Smooth muscle cell (in vitro differentiated cells): ENCODE data around the gene CNOT6. TPM values are rescaled to one million over a fixed set of nuclear protein-coding genes. Genes with fewer than 3 reads are reported as not detected.

Experiments used
- DNase-seq: peaks from one replicate; lab custom pipeline; 2025; ENCODE audit not compliant: unreplicated experiment; lab: John Stamatoyannopoulos, UW
- H2AFZ ChIP-seq: fragments of 200-600 bp; sonication (generic); 2 replicates; pipeline ENCODE4 v1.6.0; 2016; ENCODE audit warnings: antibody characterized with exemption, low read depth, mild to moderate bottlenecking
- H3F3A ChIP-seq: fragments of 200-600 bp; sonication (generic); 2 replicates; pipeline ENCODE4 v1.6.0; 2017; ENCODE audit warnings: antibody characterized with exemption, low read depth
- H3K27ac ChIP-seq: fragments of 200-600 bp; sonication (generic); 2 replicates; pipeline ENCODE4 v1.5.1; 2016; ENCODE audit warnings: low read depth, mild to moderate bottlenecking
- H3K27me3 ChIP-seq: fragments of 200-600 bp; sonication (generic); 2 replicates; pipeline ENCODE4 v1.6.1; 2016; ENCODE audit warnings: low read depth, mild to moderate bottlenecking
- H3K36me3 ChIP-seq: fragments of 200-600 bp; sonication (generic); 2 replicates; pipeline ENCODE4 v1.5.1; 2016; ENCODE audit warnings: low read depth
- H3K4me1 ChIP-seq: fragments of 200-600 bp; sonication (generic); 2 replicates; pipeline ENCODE4 v1.5.1; 2016; ENCODE audit warnings: low read depth
- H3K4me2 ChIP-seq: fragments of 200-600 bp; sonication (generic); 2 replicates; pipeline ENCODE4 v1.6.0; 2016; ENCODE audit warnings: mild to moderate bottlenecking
- H3K4me3 ChIP-seq: fragments of 200-600 bp; sonication (generic); 2 replicates; pipeline ENCODE4 v1.5.1; 2016; ENCODE audit warnings: mild to moderate bottlenecking
- H3K79me2 ChIP-seq: fragments of 200-600 bp; sonication (generic); 2 replicates; pipeline ENCODE4 v1.6.0; 2016; ENCODE audit warnings: low read depth, mild to moderate bottlenecking
- H3K9ac ChIP-seq: fragments of 200-600 bp; sonication (generic); 2 replicates; pipeline ENCODE4 v1.6.0; 2016; ENCODE audit warnings: low read depth
- H3K9me3 ChIP-seq: fragments of 200-600 bp; sonication (generic); replicated peaks from 2 replicates; pipeline ENCODE4 v1.5.1; 2016; ENCODE audit warnings: low read depth
- H4K20me1 ChIP-seq: fragments of 200-600 bp; sonication (generic); 2 replicates; pipeline ENCODE4 v1.6.0; 2016; ENCODE audit warnings: low read depth
- WGBS: methylation state at CpG from one replicate; pipeline ENCODE4 v1.1.7; 2016; ENCODE audit warnings: low lambda C conversion rate; 5-methylcytosine and 5-hydroxymethylcytosine counted together
- polyA plus RNA-seq: library from polyadenylated mRNA; unstranded; fragments of >200 nt; fragmentation: Nextera tagmentation; extraction: Ambion mirVana; gene quantifications from 2 replicates; pipeline ENCODE4 v1.2.1, GENCODE V29; 2016
- total RNA-seq: library from RNA; depleted of rRNA; stranded (reverse); fragments of >200 nt; gene quantifications from 2 replicates; pipeline ENCODE4 v1.2.3, GENCODE V29; 2014
- TF ChIP-seq, protein P1 (sequence below): fragments of 200-600 bp; sonication (generic); IDR thresholded peaks from 2 replicates; pipeline ENCODE4 v1.5.1; 2017; ENCODE audit warnings: borderline replicate concordance, mild to moderate bottlenecking, antibody characterized with exemption; ENCODE audit not compliant: insufficient read depth, poor library complexity, severe bottlenecking

The CNOT6 gene
- total and polyA plus RNA-seq, 2 experiments from 2014 or later: 6.2 to 19.7 TPM

DNA sequence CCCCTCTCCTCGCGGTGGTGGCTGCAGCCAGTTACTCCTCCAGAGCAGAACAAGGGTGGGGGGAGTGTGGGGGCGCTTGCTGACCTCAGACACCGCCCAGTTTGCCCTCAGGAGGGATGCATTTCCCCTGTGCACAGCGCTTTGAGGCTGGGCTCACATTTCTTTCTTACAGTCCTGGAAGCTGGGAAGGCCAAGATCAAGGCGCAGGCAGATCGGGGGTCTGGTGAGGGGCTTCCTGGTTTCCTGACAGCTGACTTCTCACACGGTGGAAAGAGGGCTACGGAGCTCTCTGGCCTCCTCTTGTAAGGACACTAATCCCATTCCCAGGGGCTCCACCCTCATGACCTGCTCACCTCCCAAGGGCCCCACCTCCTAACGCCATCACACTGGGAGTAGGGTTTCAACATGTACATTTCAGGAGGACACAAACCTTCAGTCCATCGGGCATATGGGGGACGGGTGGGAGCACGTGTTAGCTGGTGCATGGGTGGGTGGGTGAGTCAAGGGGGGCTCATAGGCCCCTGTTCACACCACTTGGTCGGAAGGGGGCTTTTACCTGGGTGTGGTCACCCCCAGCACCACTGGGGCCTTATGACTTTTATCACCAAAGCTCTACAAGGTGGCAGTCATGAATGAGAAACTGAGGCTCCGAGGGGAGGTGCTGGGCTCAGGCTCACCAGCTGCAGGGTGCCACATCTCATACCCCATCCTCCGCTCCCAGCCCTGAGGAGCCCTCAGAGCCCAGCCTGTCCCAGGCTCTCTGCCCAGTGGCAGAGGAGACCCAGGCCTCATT lies 104.8 kb downstream of the CNOT6 start:
- no peaks in the 10 kb centered on the region for H3K4me1 ChIP-seq
- TF ChIP-seq, protein P1, sequence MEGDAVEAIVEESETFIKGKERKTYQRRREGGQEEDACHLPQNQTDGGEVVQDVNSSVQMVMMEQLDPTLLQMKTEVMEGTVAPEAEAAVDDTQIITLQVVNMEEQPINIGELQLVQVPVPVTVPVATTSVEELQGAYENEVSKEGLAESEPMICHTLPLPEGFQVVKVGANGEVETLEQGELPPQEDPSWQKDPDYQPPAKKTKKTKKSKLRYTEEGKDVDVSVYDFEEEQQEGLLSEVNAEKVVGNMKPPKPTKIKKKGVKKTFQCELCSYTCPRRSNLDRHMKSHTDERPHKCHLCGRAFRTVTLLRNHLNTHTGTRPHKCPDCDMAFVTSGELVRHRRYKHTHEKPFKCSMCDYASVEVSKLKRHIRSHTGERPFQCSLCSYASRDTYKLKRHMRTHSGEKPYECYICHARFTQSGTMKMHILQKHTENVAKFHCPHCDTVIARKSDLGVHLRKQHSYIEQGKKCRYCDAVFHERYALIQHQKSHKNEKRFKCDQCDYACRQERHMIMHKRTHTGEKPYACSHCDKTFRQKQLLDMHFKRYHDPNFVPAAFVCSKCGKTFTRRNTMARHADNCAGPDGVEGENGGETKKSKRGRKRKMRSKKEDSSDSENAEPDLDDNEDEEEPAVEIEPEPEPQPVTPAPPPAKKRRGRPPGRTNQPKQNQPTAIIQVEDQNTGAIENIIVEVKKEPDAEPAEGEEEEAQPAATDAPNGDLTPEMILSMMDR: no peak
- no peak overlapping the region for H3K4me2 ChIP-seq
- H3K9me3 ChIP-seq: no peaks in the 10 kb centered on the region
- no peak for DNase-seq
- no peaks in the 10 kb centered on the region for H3K27me3 ChIP-seq
- H3F3A ChIP-seq: no peaks in the 10 kb centered on the region
- H3K27ac ChIP-seq: no peak overlapping the region
- H3K4me3 ChIP-seq: no peak overlapping the region
- H3K9ac ChIP-seq: no peak overlapping the region
- no peaks in the 10 kb centered on the region for H3K79me2 ChIP-seq
- 90% methylated on average over 16 of the region's 16 CpGs for WGBS
- no peaks in the 10 kb centered on the region for H4K20me1 ChIP-seq
- no peak overlapping the region for H2AFZ ChIP-seq
- H3K36me3 ChIP-seq: no peaks in the 10 kb centered on the region

DNA sequence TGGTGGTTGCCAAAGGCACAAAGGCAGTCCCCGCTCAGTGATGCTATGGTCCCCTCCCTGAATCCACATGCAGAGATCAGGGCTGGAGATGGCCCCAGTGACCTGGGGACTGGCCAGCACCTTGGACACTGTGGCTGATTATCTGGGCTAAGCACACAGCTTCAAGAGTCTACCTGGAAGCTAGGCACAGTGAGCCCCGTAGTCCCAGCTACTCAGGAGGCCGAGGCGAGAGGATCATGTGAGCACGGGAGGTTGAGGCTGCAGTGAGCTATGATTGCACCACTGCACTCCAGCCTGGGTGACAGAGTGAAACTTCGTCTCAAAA lies 105.4 kb downstream of the CNOT6 start:
- Histone ChIP-seq H3K9me3 (no peaks in the 10 kb centered on the region), H3K9ac (no peak overlapping the region), H3K27me3 (no peaks in the 10 kb centered on the region), H3K36me3 (no peaks in the 10 kb centered on the region), H3K4me2 (no peak overlapping the region), H4K20me1 (no peaks in the 10 kb centered on the region), H3F3A (no peaks in the 10 kb centered on the region), H3K4me3 (no peak overlapping the region), H2AFZ (no peak overlapping the region), H3K27ac (no peak overlapping the region), H3K4me1 (no peaks in the 10 kb centered on the region), H3K79me2 (no peaks in the 10 kb centered on the region)
- TF ChIP-seq, protein P1: no peak
- DNase-seq: no peak
- 98% methylated on average over 6 of the region's 6 CpGs for WGBS

DNA sequence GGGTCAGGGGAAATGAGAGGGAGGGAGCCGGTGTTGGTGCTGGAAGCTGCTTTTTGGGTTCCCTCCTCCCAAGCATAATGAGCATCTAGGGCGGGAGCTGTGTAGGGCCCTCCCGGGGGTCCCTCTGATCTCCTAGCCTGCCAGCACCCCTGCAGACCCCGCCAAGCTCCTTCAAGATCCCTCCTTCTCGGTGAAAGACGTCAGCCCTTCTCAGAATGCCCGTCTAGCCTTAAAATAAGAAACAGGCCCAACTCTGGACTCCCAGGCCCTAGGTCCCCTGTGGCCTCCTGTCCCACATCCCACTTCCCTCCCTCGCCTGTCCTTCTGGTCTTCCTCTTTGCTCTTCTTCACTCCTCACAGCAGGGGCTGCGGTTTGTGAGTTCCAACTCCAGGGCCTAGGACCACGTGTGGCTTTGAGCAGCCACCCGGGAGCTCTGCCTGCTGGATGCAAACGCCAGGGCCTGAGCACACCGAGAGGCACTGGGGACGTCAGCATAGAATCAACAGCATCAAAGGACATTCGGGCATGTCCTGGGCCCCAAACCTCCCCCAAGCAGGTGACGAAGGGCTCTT lies 105.9 kb downstream of the CNOT6 start:
- H3K79me2 ChIP-seq: no peaks in the 10 kb centered on the region
- no peak overlapping the region for H3K4me3 ChIP-seq
- H3K4me1 ChIP-seq: no peaks in the 10 kb centered on the region
- H3K9me3 ChIP-seq: no peaks in the 10 kb centered on the region
- no peaks in the 10 kb centered on the region for H3F3A ChIP-seq
- no peaks in the 10 kb centered on the region for H4K20me1 ChIP-seq
- 90% methylated on average over 16 of the region's 16 CpGs for WGBS
- TF ChIP-seq, protein P1: no peak
- no peak for DNase-seq
- no peaks in the 10 kb centered on the region for H3K27me3 ChIP-seq
- H3K36me3 ChIP-seq: no peaks in the 10 kb centered on the region
- no peak overlapping the region for H2AFZ ChIP-seq
- H3K27ac ChIP-seq: no peak overlapping the region
- H3K4me2 ChIP-seq: no peak overlapping the region
- no peak overlapping the region for H3K9ac ChIP-seq
